MM.1S (cell line): ENCODE measurements around the gene CLDN15.
"Not testable (repeated sequence)": the region's sequence is repeated elsewhere in the genome, so short reads cannot be mapped to it uniquely, and the experiment has no call there.

Source experiments
- DNase-seq: peaks from one replicate; pipeline ENCODE4 v3.0.0-alpha.2; 2015
- H2AFZ ChIP-seq: fragments of 300-600 bp; sonication (generic); 2 replicates; pipeline ENCODE4 v1.6.0; 2016; ENCODE audit warnings: antibody characterized with exemption, low read length
- H3F3A ChIP-seq: fragments of 300-600 bp; sonication (generic); 2 replicates; pipeline ENCODE4 v1.6.1; 2016; ENCODE audit warnings: mild to moderate bottlenecking, antibody characterized with exemption, low read length, moderate library complexity, mixed read lengths; ENCODE audit not compliant: insufficient read depth
- H3K27ac ChIP-seq: fragments of 300-600 bp; sonication (generic); 2 replicates; pipeline ENCODE4 v1.5.1; 2016; ENCODE audit warnings: mild to moderate bottlenecking, low read length
- H3K27me3 ChIP-seq: fragments of 300-600 bp; sonication (generic); replicated peaks from 2 replicates; pipeline ENCODE4 v1.6.0; 2016; ENCODE audit warnings: low read length; ENCODE audit not compliant: insufficient read depth
- H3K36me3 ChIP-seq: fragments of 300-600 bp; sonication (generic); replicated peaks from 2 replicates; pipeline ENCODE4 v1.6.1; 2016; ENCODE audit warnings: mild to moderate bottlenecking, low read length, mixed read lengths; ENCODE audit not compliant: insufficient read depth
- H3K4me1 ChIP-seq: fragments of 300-600 bp; sonication (generic); 2 replicates; pipeline ENCODE4 v1.6.1; 2016; ENCODE audit warnings: low read length, mixed read lengths
- H3K4me2 ChIP-seq: fragments of 300-600 bp; sonication (generic); 2 replicates; pipeline ENCODE4 v1.6.0; 2016; ENCODE audit warnings: low read depth, low read length
- H3K4me3 ChIP-seq: fragments of 300-600 bp; sonication (generic); 2 replicates; pipeline ENCODE4 v1.5.1; 2016; ENCODE audit warnings: low read length, mixed read lengths
- H3K79me2 ChIP-seq: fragments of 300-600 bp; sonication (generic); 2 replicates; pipeline ENCODE4 v1.6.1; 2016; ENCODE audit warnings: mixed run types, low read length, mixed read lengths
- H3K9ac ChIP-seq: fragments of 300-600 bp; sonication (generic); 2 replicates; pipeline ENCODE4 v1.6.1; 2016; ENCODE audit warnings: low read length, mixed read lengths
- H3K9me2 ChIP-seq: fragments of 300-600 bp; sonication (generic); replicated peaks from 2 replicates; pipeline ENCODE4 v1.6.1; 2016; ENCODE audit warnings: mild to moderate bottlenecking, low read length, mixed read lengths; ENCODE audit not compliant: insufficient read depth
- H3K9me3 ChIP-seq: fragments of 300-600 bp; sonication (generic); replicated peaks from 2 replicates; pipeline ENCODE4 v1.6.1; 2016; ENCODE audit warnings: mild to moderate bottlenecking, low read length, mixed read lengths; ENCODE audit not compliant: insufficient read depth
- H4K20me1 ChIP-seq: fragments of 300-600 bp; sonication (generic); 2 replicates; pipeline ENCODE4 v1.6.1; 2016; ENCODE audit warnings: mild to moderate bottlenecking, low read length, moderate library complexity, mixed read lengths; ENCODE audit not compliant: insufficient read depth
- CTCF ChIP-seq: fragments of 300-600 bp; sonication (generic); IDR thresholded peaks from 2 replicates; pipeline ENCODE4 v1.5.1; 2016; ENCODE audit warnings: antibody characterized with exemption, low read length, mixed read lengths
- EZH2 ChIP-seq: fragments of 300-600 bp; sonication (generic); optimal IDR thresholded peaks from 2 replicates; pipeline ENCODE3; 2017; ENCODE audit warnings: low read depth, mild to moderate bottlenecking, antibody characterized with exemption, low read length, mixed read lengths
- EZH2phosphoT487 ChIP-seq: fragments of 300-600 bp; sonication (generic); IDR thresholded peaks from 2 replicates; pipeline ENCODE4 v1.6.1; 2018; ENCODE audit warnings: antibody characterized with exemption, low read length

CLDN15 gene

GRCh38 chr7:101258243-101258731 lies 20.7 kb upstream of the CLDN15 start:
- Histone ChIP-seq H3K27me3 (peaks cover 76% of the 10 kb centered on the region), H3K9me2 (no peaks in the 10 kb centered on the region), H3K4me2 (no peak overlapping the region), H3K4me3 (no peak overlapping the region), H3K79me2 (no peaks in the 10 kb centered on the region), H3K9me3 (no peaks in the 10 kb centered on the region), H4K20me1 (no peaks in the 10 kb centered on the region), H3F3A (no peaks in the 10 kb centered on the region), H3K27ac (no peak overlapping the region), H2AFZ (no peak overlapping the region), H3K9ac (no peak overlapping the region), H3K36me3 (no peaks in the 10 kb centered on the region), H3K4me1 (no peaks in the 10 kb centered on the region)
- TF ChIP-seq CTCF, result no peak
- TF ChIP-seq EZH2, result no peak
- no peak for TF ChIP-seq EZH2phosphoT487
- DNase-seq, result no peak

- no peak for TF ChIP-seq EZH2
Measured at GRCh38 chr7:101255796-101256195, 18.2 kb upstream of the CLDN15 start.

GRCh38 chr7:101253199-101253598 lies 15.6 kb upstream of the CLDN15 start:
- Histone ChIP-seq H3K79me2 (peaks cover 33% of the 10 kb centered on the region), H3K27me3 (peaks cover 36% of the 10 kb centered on the region)
- not testable (repeated sequence) for H3K4me3 ChIP-seq, H3K9ac ChIP-seq, H3K9me2 ChIP-seq, H3K4me2 ChIP-seq, H3K9me3 ChIP-seq, H2AFZ ChIP-seq, H4K20me1 ChIP-seq, H3K4me1 ChIP-seq, H3F3A ChIP-seq, H3K27ac ChIP-seq, DNase-seq, H3K36me3 ChIP-seq

More at GRCh38 chr7:101255796-101256195, 18.2 kb upstream of the CLDN15 start:
- peaks cover 13% of the 10 kb centered on the region for H3K79me2 ChIP-seq
- no peak for DNase-seq
- no peaks in the 10 kb centered on the region for H3F3A ChIP-seq
- H2AFZ ChIP-seq, result no peak overlapping the region
- H3K36me3 ChIP-seq, result no peaks in the 10 kb centered on the region
- no peak overlapping the region for H3K9ac ChIP-seq
- no peak overlapping the region for H3K27ac ChIP-seq
- H3K9me3 ChIP-seq, result no peaks in the 10 kb centered on the region
- no peak overlapping the region for H3K4me2 ChIP-seq
- H3K4me3 ChIP-seq, result no peak overlapping the region
- no peaks in the 10 kb centered on the region for H4K20me1 ChIP-seq
- no peaks in the 10 kb centered on the region for H3K4me1 ChIP-seq
- no peaks in the 10 kb centered on the region for H3K9me2 ChIP-seq
- peaks cover 54% of the 10 kb centered on the region for H3K27me3 ChIP-seq

GRCh38 chr7:101251871-101252659 lies 14.5 kb upstream of the CLDN15 start:
- H3K36me3 ChIP-seq, result no peaks in the 10 kb centered on the region
- TF ChIP-seq EZH2phosphoT487, result no peak
- TF ChIP-seq CTCF, result no peak
- TF ChIP-seq EZH2, result no peak

More at GRCh38 chr7:101251871-101252659, 14.5 kb upstream of the CLDN15 start:
- H3K4me1 ChIP-seq, result no peaks in the 10 kb centered on the region
- peak overlapping the region; percentile 18; the same call in 1 of the 2 replicates for H3K27ac ChIP-seq
- peak overlapping the region; percentile 56; the same call in 1 of the 2 replicates for H3K9ac ChIP-seq
- H3K27me3 ChIP-seq, result peaks cover 28% of the 10 kb centered on the region
- H3K9me3 ChIP-seq, result no peaks in the 10 kb centered on the region
- H3K4me2 ChIP-seq, result peak overlapping the region; percentile 50; the same call in 1 of the 2 replicates
- H3K9me2 ChIP-seq, result no peaks in the 10 kb centered on the region
- H3F3A ChIP-seq, result no peaks in the 10 kb centered on the region
- H3K4me3 ChIP-seq, result peak overlapping the region; percentile 85
- no peaks in the 10 kb centered on the region for H4K20me1 ChIP-seq
- peak; percentile 99 for DNase-seq
- peak overlapping the region; percentile 62 for H2AFZ ChIP-seq
- H3K79me2 ChIP-seq, result peaks cover 40% of the 10 kb centered on the region
